Activated CD4-positive, alpha-beta T cell treated with anti-CD3 and anti-CD28 coated beads, Interleukin-2, amount 50 U/mL, for 24 hours (primary cell): ENCODE measurements around the gene P2RY1.
"Not testable (repeated sequence)": the region's sequence is repeated elsewhere in the genome, so short reads cannot be mapped to it uniquely, and the experiment has no call there.

Experiments used
- DNase-seq, 2 donors: peaks; one replicate each; pipeline ENCODE4 v3.0.0-alpha.2; 2020; ENCODE audit warnings: low read depth in 1 of 2, low spot score in 1 of 2

P2RY1 gene

GRCh38 chr3:152836269-152836668, 1.3 kb downstream of the P2RY1 start:
- DNase-seq, result no peak

GRCh38 chr3:152839511-152839910, 4.6 kb downstream of the P2RY1 start:
- DNase-seq, result no peak

- DNase-seq, result no peak
These were observed 6.2 kb downstream of the P2RY1 start for GRCh38 chr3:152841131-152841530.

GRCh38 chr3:152842413-152842812, 7.5 kb downstream of the P2RY1 start:
- no peak for DNase-seq

- no peak for DNase-seq
These were observed 9.0 kb downstream of the P2RY1 start for GRCh38 chr3:152843955-152844354.

GRCh38 chr3:152846572-152847202, 11.8 kb downstream of the P2RY1 start:
- DNase-seq, result not testable (repeated sequence)

GRCh38 chr3:152847599-152847998, 12.7 kb downstream of the P2RY1 start:
- DNase-seq, result not testable (repeated sequence)

GRCh38 chr3:152849996-152850578, 15.2 kb downstream of the P2RY1 start:
- no peak for DNase-seq

- no peak for DNase-seq
These were observed 18.3 kb downstream of the P2RY1 start for GRCh38 chr3:152853196-152853595.

- no peak for DNase-seq
These were observed 22.2 kb downstream of the P2RY1 start for GRCh38 chr3:152857082-152857481.

- DNase-seq, result no peak
These were observed 23.4 kb downstream of the P2RY1 start for GRCh38 chr3:152858170-152858800.

GRCh38 chr3:152860736-152861135, 25.8 kb downstream of the P2RY1 start:
- no peak for DNase-seq

GRCh38 chr3:152865668-152866245, 30.8 kb downstream of the P2RY1 start:
- DNase-seq, result no peak

GRCh38 chr3:152870027-152870426, 35.1 kb downstream of the P2RY1 start:
- no peak for DNase-seq

GRCh38 chr3:152873314-152873713, 38.4 kb downstream of the P2RY1 start:
- DNase-seq, result not testable (repeated sequence)

- no peak for DNase-seq
These were observed 40.2 kb downstream of the P2RY1 start for GRCh38 chr3:152874896-152875749.

- DNase-seq, result no peak
These were observed 44.3 kb downstream of the P2RY1 start for GRCh38 chr3:152879130-152879789.

GRCh38 chr3:152879790-152880174, 44.9 kb downstream of the P2RY1 start:
- DNase-seq, result no peak

- no peak for DNase-seq
These were observed 50.1 kb downstream of the P2RY1 start for GRCh38 chr3:152885076-152885475.
